T-helper 9 cell (primary cell): ENCODE measurements around the gene MORN4.
"Not testable (repeated sequence)": the region's sequence is repeated elsewhere in the genome, so short reads cannot be mapped to it uniquely, and the experiment has no call there.

Experiments used
- DNase-seq: peaks from one replicate; pipeline ENCODE4 v3.0.0-alpha.2; 2020

MORN4 gene

GRCh38 chr10:97596101-97597082 is 36.9 kb downstream of the MORN4 start:
- no peak for DNase-seq

DNA sequence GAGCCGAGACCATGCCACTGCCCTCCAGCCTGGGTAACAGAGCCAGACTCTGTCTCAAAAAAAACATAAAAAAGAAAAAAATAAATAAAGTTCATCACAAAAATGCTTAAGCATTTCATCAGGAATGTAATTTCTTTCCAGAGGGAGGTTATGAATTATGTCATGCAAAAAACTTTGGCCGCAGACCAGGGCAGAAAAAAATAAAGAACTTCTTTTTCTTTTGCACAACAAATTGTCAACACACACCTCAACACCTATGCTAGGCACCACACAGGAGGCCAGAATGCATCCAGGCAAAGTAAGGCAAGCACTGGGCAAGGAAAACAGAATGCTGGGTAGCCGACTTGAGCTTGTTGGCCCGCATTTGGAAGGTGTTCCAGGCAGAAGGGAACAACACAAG is 39.9 kb downstream of the MORN4 start:
- DNase-seq: no peak

DNA sequence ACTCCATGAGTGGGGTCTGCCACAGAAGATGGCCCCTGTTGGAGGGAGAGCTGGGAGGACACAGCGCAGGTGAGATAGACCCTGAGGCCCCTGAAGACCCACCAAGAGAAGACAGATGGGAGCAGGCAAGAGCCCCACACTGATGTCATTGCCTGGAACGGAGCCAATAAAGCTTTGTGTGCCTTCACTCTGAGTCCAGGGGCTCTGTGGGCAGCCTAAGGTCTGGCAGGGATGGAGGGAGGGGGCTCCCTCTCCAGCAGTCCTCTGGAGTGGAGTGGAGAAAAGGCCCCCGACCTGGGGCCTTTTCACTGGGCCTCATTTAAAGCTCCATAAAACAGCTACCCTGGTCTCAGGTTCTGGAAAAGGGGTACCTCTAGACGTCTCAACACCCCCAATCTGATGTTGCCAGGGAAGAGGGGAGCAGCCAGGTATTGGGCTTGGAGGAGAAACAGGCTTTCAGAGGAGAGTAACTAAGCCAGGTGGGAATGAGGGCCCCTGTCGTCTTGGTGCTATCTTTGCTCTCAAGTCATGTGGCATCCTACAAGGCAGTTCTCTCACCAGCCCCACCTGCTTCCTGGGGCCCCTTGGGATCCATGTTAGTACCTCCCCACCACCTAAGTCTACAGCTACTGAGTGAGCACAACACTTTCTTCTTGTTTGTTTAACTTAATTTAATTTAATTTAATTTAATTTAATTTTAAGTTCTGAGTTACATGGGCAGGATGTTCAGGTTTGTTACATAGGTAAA is 42.4 kb downstream of the MORN4 start:
- DNase-seq: no peak

DNA sequence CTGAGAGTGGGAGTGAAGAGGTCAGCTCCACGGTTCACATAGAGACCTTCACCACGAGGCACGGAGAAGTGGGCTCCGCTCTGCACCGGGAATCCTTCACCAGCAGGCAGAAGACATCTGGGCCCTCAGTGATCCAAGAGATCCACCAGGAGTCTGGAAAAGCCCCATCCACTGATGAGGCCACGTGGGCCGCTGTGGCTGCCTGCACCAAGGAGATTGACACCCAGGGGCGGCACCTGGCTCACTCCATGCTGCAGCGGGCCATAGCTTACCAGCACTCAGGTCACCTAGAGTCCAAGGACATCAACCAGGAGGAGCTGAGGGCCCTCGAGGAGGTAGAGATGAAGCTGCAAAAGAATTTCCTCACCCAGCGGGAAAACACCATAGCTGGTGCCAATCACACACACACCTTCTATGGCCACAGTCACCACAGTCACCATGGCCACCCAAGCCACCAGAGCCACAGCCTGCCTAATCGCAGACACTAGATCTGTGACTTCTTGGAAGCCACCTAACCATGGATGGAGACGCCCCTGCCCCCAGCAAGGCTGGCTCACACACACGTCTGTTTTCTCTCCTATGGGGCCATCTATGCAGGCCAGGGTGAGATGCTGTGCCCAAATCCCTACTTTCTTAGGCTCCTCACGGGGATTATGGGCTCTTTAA is 43.1 kb downstream of the MORN4 start:
- no peak for DNase-seq

- no peak for DNase-seq
Observed at GRCh38 chr10:97589479-97589878, 43.8 kb downstream of the MORN4 start, which contains the start of gene C10orf62. Gene C10orf62 (plus strand): TSS chr10:97589721. CDS start chr10:97589898, 177 bp downstream.

- no peak for DNase-seq
Observed at GRCh38 chr10:97587183-97587582, 46.1 kb downstream of the MORN4 start.

- no peak for DNase-seq
Observed at GRCh38 chr10:97585439-97585811, 47.9 kb downstream of the MORN4 start.

- no peak for DNase-seq
Observed at GRCh38 chr10:97584798-97585438, 48.4 kb downstream of the MORN4 start.

GRCh38 chr10:97584060-97584797 is 49.1 kb downstream of the MORN4 start, which contains the start of gene HOGA1:
Gene HOGA1 (plus strand): TSS chr10:97584389. CDS start chr10:97584704, 315 bp downstream.
- no peak for DNase-seq

DNA sequence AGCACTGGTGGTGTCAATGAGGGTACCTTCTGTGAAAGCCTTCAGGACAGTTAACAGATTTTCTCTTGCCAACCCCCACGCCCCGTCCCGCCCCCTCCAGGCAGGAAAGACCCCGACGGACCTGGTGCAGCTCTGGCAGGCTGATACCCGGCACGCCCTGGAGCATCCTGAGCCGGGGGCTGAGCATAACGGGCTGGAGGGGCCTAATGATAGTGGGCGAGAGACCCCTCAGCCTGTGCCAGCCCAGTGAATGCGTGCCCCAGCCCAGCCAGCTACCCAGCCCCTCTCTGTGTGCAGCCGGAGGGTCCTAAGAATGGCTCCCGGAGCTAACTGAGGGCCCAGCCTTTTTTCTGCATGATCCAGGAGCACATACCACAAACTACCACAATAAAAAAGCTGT is 49.8 kb downstream of the MORN4 start:
- no peak for DNase-seq

DNA sequence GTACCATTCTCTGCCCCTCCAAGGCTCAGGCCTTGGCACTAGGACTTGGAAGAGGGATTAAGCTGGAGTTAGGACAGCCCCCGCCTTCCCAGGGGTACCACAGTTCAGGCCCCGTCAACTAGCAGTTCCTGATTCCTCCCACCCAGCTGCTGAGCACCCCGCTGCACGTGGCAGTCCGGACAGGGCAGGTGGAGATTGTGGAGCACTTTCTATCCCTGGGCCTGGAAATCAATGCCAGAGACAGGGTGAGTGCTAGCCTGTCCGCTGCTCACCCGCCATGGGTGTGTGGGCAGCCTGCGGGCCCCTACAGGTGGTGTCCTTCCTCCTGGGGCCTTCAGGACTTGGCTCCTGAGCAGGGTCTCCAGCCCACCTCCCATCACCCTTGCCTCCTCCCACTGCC is 51.1 kb downstream of the MORN4 start:
- no peak for DNase-seq

GRCh38 chr10:97580421-97581367 is 52.6 kb downstream of the MORN4 start:
- no peak for DNase-seq

GRCh38 chr10:97578171-97578844 is 55.0 kb downstream of the MORN4 start:
- DNase-seq: no peak

GRCh38 chr10:97577701-97578100 is 55.6 kb downstream of the MORN4 start:
- DNase-seq: no peak

GRCh38 chr10:97576487-97576886 is 56.8 kb downstream of the MORN4 start:
- not testable (repeated sequence) for DNase-seq

DNA sequence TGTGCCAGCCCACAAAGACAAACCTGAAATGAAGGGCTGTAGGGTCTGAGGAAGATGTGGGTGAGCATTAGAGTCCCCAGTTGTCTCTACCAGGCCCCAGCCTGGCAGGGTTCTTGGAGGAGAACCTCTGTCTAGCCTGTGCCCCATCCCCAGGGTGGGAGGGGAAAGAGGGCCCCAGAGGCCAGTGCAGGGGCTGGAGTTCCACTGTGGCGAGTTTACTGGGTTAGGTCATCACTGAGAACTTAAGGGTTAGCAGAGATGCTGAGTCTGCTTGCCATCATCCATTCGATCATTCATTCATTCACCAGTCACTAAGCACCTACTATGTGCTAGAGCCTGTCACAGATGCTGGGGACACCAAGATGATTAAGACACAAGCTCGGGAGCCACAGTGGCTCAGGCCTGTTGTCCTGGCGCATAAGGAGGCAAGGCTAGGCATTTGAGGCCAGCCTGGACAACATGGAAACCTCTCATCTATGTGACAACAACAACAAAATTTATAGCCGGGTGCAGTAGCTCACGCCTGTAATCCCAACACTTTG is 58.1 kb downstream of the MORN4 start:
- DNase-seq: no peak

GRCh38 chr10:97574374-97575126 is 58.8 kb downstream of the MORN4 start:
- no peak for DNase-seq

- DNase-seq: no peak
Observed at GRCh38 chr10:97573672-97574071, 59.6 kb downstream of the MORN4 start.

GRCh38 chr10:97573021-97573420 is 60.3 kb downstream of the MORN4 start:
- no peak for DNase-seq
